ENCODE measurements around the gene ESYT3.
"Not testable (repeated sequence)": the region's sequence is repeated elsewhere in the genome, so short reads cannot be mapped to it uniquely, and the experiment has no call there.

ESYT3 gene

DNA sequence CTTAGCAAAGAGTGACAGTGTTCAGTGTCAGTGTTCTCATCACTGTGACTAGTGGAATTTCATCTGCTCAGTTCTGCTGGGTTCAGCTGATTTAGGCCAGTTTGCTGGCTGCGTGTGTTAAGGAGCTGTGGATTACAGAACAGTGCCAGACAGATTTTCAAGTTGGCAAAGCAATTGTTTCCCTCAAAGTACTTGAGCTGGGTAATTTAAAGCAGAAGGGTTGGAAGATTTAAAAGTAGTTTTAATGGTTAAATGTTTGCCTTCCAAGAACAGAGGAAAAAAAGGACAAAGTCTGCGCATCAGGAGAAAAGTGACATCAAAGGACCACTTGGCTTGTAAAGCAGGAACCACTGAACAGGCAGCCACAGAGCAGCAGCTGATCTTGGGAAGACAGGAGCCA is 8.7 kb downstream of the ESYT3 start:
- DNase-seq: no peak

DNA sequence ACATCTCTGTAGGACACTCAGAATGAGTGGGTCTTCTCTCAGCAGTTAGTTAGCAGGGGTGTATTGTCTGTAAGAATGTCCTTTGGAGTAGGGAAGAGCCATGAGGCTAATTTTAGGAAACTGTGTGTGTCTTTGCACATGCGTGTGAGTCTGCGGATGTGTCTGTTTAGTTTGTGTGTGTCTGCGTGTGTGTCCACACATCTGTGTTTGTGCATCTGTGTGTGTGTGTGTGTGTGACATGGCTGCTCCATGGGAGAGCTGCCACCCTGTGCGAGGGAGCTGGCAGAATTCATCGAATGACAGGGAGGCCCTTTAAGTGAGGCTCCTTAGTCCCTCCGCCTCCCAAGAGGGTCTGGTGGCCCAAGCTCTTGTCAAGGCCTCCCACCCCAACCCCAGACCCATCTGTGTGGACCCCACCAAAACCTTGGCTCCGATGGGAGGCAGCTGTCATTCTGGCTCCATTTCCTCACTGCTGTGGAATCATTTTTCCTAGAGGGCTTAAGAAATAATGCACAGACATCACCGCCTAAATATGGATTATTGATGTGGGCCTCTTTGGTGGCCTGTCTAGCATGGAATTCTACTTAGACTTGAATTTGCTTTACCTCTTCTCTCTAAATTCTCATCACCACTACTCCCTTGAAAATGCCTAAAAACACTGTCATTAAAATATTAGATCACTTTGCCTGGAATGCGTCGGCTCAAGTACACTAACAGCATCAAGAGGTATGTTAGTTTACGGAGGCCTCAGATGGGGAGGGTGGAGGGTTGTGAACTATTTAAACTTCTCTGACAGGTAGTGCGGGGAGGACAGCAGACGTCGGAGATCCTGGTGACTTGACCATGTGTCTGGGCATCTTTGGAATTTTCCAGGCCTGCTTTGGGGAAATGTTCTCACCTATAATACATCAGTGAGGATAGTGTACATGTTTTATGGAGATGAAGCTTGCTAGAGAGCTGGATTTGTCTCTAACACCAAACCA is 9.4 kb downstream of the ESYT3 start:
- no peak for DNase-seq

DNA sequence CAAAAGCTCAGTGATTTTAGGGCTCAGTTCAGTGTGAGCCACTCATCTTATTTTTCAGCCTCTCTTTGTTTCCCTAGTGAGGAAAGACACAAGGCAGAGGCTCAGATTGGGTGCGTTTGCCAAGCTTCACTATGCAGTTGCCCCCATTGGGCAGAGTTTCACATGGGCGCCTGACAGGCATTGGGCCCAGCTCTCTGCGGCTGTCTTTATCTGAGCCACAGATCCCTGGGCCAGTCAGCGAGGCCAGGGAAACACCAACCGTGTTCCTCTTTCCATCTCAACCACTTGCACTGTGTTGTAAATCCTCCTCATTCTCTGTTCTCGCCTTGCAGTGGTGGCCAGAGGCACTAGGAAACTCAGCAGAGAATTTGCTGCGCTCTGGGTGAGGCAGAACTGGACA is 10.8 kb downstream of the ESYT3 start:
- DNase-seq: no peak

DNA sequence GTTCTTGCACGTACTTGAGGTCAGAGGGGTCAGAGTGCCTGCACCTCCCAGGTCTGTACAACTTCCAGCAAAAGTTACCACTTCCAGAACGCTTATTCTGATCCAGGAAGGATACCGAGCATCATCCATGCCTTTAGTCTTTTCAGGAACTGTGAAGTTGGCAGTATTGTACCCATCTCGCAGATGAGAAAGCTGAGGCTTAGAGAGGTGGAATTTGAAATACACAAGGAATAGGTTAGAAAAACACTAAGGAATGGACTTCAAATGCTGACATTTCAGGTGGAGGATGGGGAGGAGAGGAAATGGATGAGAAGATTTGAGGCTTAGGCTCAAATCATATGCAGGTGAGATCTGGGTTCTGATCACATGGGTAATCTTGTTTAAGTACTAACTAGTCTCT is 11.2 kb downstream of the ESYT3 start:
- no peak for DNase-seq

DNA sequence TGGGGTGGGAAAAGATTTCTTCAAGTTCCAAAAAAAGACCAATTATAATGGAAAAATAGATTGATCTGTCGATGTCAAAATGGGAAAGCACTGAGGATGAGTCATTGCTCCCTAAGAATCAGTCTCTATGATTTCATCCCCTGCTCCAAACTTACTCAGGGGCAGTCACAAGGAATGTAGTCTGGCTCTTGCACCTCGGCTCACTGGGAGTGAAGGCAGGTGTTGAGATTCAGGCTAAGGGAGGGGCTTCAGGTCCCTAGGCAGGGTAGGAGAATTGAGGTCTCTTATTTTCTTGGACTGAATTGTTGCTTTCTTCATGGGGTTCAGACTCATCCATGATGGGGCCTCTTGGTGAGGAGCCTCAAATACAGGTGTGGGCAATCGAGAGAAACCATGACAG is 14.2 kb downstream of the ESYT3 start:
- DNase-seq: no peak

DNA sequence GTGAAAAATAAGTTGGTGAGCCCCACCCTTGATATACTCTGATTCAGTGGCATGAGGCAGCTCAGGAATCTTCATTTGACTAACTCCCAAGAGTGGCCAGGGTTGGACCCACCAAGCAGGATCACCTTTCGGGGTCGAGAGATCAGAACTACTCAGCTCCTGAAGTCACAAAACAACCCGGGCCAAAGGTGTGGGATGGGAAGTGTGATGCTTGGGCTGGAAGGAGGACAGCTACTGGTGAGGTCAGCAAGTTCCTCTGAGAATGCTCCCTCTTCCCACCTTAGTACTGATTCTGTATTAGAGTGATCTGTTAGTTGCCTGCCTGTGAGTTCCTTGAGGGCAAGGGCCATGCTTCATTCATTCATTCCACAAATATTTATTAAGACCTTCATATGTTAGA is 15.1 kb downstream of the ESYT3 start:
- no peak for DNase-seq

DNA sequence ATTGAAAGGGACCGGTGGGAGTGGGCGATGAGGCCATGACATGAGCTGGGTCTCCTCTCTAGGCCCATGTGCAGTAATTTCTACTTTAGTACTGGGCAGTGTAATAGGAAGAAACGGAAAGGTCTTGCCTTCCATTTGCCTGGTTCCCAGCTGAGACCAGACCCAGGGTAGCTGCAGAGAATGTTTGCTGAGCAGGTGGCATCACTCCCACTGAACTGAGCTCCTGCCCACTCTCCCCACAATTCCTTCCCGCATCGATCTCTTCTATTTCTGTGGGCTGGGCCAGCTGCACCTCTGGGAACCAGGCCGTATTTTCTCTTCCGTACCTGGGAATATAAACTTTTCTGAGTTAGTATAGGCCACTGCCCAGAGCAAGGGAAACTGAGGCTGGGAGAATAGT is 15.8 kb downstream of the ESYT3 start:
- DNase-seq: no peak

DNA sequence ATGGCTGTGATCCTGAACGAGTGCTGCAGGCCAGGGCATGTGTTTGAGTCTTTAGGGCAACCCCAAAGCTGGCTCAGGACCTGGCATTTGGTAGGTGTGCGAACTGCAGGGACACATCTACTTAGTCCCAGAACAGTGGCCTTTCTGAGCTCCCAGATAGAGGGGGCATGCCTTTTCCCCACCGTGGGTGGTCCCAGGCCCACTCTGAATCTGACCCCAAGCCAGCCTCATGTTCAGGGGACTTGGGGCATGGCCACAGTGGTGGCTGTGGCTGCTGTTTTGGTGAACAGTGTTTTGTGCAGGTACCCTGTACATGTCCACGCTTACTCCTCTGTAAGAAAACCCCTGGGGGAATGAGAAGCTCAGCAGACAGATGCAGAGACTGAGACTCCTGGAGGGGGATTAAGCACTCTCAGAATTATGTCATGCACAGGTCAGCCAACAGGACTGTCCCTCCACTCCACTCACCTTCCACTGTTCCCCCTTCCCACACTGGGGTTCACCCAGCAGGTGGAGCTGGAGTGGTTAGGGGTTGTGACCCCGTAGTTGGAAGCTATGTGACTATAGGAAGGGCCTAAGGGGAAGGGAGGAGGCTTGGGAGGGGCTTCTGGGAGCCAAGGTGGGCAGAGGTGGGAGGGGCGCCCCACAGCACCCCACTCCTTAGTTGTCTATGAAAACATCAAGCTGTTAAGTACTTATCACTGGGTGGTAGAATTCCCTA is 16.4 kb downstream of the ESYT3 start:
- DNase-seq: peak; percentile 34

DNA sequence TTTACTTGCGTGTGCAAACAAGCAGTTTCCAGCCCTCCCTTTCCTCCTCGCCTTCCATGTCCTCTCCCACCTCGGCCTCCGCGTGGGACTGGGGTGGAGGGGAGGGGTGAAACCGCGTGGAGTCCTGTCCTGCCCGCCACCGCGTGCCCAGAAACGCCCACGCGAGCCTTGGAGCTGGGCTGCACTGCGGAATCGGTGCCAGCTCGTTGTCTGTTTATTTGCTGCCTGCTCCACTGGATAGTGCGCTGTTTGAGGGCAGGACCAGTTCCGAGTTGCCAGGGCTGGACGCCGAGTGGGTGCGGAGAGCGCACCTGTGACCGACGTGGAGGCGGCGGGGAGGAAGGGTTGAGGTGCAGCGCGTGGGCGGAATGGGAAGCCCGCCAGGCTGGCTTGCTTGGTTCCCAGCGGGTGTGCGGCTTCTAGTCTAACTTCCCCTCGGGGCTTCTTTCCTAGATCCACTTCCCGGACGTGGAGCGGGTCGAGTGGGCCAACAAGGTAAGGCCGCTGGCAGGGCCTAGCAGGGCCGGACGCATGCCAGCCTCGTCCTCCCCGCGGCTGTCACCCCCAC is 17.3 kb downstream of the ESYT3 start:
- no peak for DNase-seq

DNA sequence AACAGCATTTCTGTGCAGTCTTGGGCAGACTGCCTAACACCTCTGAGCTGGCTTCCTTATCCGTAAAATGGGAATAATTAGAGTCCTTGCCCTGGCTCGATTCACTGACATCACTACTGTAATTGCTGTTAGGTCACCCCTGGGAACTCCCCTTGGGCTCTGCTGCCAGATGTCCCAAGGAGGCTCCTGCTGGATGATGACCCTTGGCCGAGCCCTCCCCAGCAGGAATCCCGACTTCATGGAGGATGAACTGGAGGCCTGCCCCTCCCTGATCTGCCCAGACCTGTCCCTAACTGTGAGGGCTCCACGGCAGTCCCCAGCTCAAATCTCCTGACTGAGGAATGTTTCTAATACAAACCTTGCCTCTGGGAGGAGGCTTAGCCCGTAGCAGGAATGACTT is 18.0 kb downstream of the ESYT3 start:
- DNase-seq: no peak

DNA sequence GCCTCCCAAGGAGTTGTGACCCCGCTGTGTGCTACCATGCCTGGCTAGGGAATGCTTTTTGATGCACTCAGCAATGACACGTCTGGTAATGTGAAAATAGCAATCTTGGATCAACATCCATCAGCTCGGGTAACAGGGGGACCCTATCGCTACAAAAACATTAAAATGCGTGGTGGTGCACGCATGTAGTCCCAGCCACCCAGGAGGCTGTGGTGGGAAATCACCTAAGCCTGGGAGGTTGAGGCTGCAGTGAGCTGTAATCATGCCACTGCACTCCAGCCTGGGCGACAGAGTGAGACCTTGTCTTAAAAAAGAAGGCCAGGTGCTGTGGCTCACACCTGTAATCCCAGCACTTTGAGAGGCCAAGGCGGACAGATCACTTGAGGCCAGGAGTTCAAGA is 19.5 kb downstream of the ESYT3 start:
- not testable (repeated sequence) for DNase-seq

DNA sequence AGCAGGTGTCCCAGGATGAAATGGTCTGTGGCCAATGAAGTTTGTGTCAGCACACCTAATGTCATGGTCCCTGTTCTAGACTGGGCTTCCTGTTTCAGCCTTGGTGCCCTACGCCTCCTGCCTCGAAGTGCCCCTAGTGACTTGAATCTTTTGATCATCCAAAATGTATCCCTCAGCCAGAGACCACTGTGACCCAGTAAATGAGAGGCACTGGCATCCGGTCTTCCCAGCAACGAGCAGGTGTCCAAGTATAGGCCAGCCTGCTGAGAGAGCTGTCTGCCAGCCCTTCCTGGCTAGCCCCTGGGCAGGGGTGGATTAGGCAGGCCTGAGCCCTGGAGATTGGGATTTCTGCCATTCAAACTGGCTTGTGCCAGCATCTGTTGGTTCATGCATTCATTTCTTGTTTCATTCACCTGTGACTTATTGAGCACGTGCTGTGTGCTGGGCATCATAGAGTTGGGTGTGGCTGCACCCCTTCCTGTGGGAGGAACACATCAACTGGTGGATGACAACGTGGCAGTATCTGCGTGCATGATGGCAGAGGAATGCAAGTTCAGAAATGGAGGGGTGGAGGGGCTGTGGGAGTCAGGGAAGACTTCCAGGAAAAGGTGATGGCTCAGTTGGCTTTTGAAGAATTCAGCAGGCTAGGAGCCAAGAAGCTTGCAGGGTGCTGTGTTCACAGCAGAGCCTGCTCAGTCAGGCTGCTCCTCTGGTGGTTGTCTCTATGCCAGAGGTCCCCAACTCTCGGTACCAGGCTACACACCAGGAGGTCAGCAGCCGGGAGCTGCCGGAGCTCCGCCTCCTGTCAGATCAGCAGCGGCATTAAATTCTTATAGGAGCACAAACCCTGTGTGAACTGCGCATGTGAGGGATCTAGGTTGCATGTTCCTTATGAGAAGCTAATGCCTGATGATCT is 21.6 kb downstream of the ESYT3 start:
- DNase-seq: no peak

DNA sequence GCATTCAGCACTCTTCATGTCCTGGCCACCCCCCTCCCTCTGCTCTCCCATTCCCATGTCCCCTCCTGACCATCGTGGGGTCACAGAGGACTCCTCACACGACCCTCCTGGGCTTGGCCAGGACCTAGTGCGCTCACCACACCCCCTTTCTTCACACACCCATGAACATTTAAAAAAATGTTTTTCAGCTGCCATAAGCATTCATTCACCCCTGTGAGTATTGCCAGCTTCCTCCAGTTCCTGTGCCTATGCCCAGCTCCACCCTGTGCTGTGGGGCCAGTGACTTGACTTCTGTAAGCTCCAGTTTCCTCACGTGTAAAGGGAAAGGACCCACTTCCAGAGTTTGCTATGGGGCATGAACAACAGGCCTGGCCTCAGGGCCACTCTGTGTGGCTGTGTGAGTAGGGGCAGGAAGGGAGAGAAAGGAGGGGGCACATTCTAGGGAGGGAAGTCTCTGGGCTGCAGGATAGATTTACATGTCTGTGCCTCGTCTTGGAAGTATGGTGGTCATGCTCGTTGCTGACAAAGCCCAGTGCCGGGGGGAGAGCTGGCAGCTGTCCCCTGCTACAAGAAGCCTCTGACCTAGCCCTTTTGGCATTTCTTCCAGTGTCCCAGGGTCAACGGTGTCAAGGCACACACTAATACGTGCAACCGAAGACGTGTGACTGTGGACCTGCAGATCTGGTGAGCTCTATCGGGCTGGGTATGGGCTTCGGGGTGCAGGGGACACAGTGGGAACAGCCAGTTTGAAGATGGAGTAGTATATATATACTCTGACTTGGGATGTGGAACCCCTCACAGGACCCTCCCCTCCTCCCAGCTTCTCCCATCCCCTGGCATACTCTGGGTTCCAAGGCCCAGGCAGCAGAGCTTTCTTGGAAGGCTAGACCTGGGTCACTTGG is 22.8 kb downstream of the ESYT3 start:
- DNase-seq: no peak

DNA sequence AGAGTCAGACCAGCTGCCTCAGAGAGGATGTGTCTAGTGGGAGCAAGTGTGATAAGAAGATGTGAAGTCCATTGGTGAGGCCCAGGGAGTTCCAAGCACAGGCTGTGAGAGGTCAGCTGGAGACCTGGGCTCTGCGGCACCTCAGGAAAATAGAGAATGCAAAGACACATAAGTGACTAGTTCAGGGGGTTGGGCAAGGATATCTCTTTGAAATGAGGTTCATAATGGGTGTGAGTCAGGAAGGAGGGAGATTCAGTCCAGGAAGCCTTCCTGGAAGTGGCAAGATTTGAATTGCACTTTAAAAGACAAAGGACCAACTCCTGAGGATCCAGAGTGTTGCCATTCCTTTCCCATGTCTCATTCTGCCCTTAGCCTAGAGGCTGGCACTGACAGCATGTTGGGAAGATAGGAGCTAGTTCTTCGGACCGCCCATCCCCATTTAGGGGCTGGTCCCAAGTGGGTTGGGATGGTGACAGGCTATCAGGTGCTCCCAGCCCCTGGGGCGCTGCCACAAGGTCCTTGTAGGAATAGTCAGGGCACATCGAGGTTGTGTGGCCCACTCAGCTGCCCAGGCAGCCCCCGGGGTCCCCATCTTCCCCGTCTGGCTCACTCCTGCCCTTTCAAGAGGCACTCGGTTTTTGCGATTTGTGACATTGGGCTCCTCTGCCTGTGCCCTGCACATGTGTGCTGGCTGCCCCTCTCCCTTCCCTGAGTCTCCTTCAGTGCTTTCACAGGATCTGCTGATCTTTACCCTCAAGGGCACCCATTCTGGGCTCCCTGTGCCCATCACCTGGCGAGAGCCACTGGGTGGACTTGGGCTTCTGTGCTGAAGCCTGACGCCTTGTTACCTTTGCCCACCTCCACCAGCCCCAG is 23.7 kb downstream of the ESYT3 start:
- no peak for DNase-seq

DNA sequence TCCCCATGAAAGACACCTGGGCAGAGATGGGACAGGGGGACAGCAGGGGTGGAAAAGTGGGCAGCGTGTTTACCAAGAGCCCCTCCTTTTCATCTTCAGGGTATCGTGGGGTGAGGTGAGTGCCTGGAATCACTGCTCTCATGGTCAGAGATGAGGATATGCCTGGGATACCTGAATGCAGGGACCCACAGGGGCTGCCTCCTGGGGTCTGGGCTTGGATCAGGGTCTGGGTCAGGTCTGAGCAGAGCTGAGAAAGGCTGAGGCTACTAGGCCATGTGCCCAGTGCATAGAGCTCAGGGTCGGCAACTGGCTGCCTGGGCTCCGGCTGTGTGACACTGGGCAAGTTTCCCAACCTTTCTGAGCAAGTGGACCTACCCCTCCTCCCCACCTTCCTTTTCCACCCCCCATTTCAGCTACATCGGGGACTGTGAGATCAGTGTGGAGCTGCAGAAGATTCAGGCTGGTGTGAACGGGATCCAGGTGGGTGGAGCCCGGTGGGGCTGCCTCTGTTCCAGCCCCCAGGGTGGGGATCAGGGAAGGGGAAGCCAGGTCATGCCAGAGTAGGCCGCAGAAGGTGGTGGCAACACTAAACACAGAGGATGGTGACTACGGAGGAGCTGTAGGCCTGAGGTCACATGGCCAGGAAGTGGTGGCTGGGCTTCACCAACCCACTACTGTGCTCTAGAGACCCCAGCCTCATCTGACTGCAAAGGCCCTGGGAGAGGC is 24.5 kb downstream of the ESYT3 start:
- DNase-seq: no peak

DNA sequence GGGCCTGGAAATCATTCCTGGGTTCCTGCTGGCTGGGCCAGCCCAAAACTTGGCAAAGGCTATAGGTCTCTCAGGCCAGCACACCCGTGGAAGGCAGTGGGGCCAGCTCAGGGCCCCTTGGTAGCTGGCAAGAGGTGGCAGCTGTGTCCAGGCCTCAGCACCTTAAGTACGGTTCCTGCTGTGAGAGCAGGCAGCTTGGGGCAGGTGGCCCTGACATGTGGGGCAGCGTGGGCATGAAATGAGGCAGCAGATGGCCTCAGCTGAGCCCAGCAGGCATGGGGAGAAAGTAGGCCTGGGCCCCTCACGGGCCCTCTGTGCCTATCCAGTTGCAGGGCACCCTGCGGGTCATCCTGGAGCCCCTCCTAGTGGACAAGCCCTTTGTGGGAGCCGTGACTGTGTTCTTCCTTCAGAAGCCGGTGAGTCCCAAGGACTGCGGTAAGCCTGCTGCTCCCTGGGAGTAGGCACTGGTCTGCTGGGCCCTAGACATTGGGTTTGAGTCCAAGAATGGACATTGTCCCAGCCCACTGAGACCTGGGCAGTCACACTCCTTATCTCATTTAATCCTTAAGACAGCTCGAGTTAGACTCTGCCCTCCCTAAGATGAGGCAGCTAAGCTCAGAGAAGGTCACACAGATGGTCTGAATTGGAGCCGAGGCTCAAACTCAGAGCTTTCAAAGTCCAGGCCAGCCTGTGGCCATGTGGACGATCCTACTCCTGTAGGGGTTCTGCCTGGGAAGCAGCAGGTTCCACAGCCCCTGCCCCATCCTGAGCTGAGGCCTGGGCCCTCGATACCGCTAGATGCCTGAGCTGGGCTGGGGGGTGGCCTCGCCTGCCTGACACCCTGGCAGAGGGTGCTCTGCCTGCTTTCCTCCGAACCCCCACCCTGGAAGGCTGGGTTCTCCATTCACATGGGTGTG is 25.5 kb downstream of the ESYT3 start:
- DNase-seq: peak; percentile 39

DNA sequence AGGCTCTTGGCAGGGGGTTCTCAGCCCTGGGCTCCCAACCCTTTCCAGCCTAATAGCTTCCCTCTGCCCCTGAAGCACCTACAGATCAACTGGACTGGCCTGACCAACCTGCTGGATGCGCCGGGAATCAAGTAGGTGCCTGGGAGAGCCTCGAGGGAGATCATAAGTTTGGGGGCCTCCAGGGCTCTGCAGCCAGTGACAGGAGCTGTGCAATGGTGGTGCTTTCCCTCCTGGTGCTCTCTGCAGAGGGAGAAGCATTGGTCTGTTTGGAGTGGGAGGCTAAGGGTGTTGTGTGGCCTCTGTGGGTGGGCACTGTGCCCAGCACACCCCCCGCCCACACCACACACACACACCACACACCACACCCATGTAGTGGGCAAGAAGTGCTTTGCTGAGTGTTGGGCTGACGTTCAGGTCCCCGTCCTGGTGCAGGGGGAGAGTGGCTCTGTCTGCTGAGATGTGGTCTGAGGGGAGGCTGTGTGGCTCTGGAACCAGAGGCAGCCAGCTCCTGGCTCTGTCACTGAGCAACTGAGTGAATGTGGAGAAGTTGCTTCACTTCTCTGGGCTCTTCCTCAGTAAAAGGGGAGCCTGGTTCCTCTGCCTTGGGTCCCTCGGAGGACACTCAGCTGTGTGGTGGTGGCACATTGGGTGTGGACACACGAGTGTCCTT is 26.3 kb downstream of the ESYT3 start:
- DNase-seq: no peak

DNA sequence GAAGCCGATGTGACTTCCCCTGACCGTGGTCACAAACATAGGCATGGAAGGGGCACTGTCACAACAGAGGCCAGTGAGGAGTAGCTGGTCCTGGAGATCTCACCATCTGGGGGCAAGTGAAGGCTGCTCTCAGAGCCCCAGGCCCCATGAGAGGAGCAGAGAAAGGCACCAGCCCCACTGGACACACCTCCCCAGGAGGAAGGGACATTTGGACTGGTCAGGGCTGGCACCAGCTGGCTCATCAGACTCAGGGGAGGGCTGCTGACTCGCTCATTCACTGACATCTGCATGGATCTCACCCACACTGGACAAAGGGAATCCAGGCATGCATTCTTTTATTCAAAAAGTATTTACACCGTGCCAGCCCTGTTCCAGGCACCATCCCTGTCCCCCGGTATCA is 26.8 kb downstream of the ESYT3 start:
- DNase-seq: no peak

Data from NCI-H82 (cell line).